ENCODE data around the gene DRD3. TPM values are rescaled to one million over a fixed set of nuclear protein-coding genes. Genes with fewer than 3 reads are reported as not detected.

The DRD3 gene
- total and polyA plus RNA-seq, 2 experiments from 2014 or later = 0.21 to 0.65 TPM

DNA sequence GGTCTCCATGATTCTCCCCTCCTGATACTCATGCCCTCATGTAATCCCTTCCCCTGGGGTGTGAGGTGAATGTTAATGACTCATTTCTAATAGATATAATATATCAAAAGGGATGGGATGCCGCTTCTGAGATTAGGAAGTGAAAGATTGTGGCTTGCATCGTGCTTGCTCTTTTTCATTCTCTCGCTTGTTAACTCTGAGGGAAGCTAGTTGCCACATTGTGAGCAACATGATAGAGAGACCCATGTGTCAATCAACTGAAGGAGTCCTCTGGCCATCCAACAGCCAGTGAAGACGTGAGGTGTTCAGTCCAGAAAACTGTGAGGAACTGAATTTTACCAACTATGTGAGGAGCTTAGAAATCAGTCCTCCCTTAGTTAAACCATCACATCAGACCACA, 28.9 kb upstream of the DRD3 start (continued):
- TF ChIP-seq, protein P1, sequence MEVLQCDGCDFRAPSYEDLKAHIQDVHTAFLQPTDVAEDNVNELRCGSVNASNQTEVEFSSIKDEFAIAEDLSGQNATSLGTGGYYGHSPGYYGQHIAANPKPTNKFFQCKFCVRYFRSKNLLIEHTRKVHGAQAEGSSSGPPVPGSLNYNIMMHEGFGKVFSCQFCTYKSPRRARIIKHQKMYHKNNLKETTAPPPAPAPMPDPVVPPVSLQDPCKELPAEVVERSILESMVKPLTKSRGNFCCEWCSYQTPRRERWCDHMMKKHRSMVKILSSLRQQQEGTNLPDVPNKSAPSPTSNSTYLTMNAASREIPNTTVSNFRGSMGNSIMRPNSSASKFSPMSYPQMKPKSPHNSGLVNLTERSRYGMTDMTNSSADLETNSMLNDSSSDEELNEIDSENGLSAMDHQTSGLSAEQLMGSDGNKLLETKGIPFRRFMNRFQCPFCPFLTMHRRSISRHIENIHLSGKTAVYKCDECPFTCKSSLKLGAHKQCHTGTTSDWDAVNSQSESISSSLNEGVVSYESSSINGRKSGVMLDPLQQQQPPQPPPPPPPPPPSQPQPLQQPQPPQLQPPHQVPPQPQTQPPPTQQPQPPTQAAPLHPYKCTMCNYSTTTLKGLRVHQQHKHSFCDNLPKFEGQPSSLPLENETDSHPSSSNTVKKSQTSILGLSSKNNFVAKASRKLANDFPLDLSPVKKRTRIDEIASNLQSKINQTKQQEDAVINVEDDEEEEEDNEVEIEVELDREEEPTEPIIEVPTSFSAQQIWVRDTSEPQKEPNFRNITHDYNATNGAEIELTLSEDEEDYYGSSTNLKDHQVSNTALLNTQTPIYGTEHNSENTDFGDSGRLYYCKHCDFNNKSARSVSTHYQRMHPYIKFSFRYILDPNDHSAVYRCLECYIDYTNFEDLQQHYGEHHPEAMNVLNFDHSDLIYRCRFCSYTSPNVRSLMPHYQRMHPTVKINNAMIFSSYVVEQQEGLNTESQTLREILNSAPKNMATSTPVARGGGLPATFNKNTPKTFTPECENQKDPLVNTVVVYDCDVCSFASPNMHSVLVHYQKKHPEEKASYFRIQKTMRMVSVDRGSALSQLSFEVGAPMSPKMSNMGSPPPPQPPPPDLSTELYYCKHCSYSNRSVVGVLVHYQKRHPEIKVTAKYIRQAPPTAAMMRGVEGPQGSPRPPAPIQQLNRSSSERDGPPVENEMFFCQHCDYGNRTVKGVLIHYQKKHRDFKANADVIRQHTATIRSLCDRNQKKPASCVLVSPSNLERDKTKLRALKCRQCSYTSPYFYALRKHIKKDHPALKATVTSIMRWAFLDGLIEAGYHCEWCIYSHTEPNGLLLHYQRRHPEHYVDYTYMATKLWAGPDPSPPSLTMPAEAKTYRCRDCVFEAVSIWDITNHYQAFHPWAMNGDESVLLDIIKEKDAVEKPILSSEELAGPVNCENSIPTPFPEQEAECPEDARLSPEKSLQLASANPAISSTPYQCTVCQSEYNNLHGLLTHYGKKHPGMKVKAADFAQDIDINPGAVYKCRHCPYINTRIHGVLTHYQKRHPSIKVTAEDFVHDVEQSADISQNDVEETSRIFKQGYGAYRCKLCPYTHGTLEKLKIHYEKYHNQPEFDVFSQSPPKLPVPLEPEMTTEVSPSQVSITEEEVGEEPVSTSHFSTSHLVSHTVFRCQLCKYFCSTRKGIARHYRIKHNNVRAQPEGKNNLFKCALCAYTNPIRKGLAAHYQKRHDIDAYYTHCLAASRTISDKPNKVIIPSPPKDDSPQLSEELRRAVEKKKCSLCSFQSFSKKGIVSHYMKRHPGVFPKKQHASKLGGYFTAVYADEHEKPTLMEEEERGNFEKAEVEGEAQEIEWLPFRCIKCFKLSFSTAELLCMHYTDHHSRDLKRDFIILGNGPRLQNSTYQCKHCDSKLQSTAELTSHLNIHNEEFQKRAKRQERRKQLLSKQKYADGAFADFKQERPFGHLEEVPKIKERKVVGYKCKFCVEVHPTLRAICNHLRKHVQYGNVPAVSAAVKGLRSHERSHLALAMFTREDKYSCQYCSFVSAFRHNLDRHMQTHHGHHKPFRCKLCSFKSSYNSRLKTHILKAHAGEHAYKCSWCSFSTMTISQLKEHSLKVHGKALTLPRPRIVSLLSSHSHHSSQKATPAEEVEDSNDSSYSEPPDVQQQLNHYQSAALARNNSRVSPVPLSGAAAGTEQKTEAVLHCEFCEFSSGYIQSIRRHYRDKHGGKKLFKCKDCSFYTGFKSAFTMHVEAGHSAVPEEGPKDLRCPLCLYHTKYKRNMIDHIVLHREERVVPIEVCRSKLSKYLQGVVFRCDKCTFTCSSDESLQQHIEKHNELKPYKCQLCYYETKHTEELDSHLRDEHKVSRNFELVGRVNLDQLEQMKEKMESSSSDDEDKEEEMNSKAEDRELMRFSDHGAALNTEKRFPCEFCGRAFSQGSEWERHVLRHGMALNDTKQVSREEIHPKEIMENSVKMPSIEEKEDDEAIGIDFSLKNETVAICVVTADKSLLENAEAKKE (CRISPR knock-in tag; IDR thresholded peaks at IDR 0.05) = no peak
- TF ChIP-seq POLR2AphosphoS5 (IDR thresholded peaks at IDR 0.05; ENCODE audit: low read depth) = no peak
- TF ChIP-seq, protein P2, sequence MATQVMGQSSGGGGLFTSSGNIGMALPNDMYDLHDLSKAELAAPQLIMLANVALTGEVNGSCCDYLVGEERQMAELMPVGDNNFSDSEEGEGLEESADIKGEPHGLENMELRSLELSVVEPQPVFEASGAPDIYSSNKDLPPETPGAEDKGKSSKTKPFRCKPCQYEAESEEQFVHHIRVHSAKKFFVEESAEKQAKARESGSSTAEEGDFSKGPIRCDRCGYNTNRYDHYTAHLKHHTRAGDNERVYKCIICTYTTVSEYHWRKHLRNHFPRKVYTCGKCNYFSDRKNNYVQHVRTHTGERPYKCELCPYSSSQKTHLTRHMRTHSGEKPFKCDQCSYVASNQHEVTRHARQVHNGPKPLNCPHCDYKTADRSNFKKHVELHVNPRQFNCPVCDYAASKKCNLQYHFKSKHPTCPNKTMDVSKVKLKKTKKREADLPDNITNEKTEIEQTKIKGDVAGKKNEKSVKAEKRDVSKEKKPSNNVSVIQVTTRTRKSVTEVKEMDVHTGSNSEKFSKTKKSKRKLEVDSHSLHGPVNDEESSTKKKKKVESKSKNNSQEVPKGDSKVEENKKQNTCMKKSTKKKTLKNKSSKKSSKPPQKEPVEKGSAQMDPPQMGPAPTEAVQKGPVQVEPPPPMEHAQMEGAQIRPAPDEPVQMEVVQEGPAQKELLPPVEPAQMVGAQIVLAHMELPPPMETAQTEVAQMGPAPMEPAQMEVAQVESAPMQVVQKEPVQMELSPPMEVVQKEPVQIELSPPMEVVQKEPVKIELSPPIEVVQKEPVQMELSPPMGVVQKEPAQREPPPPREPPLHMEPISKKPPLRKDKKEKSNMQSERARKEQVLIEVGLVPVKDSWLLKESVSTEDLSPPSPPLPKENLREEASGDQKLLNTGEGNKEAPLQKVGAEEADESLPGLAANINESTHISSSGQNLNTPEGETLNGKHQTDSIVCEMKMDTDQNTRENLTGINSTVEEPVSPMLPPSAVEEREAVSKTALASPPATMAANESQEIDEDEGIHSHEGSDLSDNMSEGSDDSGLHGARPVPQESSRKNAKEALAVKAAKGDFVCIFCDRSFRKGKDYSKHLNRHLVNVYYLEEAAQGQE (IDR thresholded peaks at IDR 0.05; ENCODE audit: unreplicated experiment) = no peak
- TF ChIP-seq JUNB (IDR thresholded peaks at IDR 0.05; ENCODE audit: unreplicated experiment) = no peak
- no peak for TF ChIP-seq EZH2 (IDR thresholded peaks at IDR 0.05; ENCODE audit: low read depth, unreplicated experiment)

DNA sequence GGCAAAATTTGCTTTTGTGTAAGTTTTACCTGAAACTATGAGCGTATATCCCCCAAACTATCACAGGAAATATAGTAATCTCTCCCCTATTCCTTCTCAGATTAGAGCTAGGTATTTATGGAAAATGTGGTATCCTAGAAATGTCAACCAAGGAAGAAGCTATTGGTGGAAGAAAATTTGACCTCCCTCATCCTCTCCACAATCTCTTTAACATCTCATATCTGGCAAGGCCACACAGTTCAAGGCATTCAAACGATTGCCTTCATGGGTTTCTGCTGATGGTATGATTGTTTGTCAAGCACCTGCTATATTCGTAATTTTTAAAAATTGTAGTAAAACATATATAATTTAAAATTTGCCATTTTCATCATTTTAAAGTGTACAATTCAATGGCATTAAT, 27.5 kb upstream of the DRD3 start:
- Histone ChIP-seq H3K27me3 (ENCODE audit: insufficient read depth) (no peaks in the 10 kb centered on the region), H2AFZ (no peak overlapping the region), H3K27ac (ENCODE audit: low read depth) (no peak overlapping the region), H3K4me3 (no peak overlapping the region), H3K9me2 (ENCODE audit: insufficient read depth) (peaks cover 16% of the 10 kb centered on the region), H3K4me2 (no peak overlapping the region), H4K20me1 (replicated peaks; ENCODE audit: insufficient read depth) (no peaks in the 10 kb centered on the region), H3K36me3 (ENCODE audit: insufficient read depth) (no peaks in the 10 kb centered on the region), H3K79me2 (replicated peaks; ENCODE audit: insufficient read depth) (no peaks in the 10 kb centered on the region), H3K4me1 (ENCODE audit: insufficient read depth) (peaks cover 4% of the 10 kb centered on the region; the same call in 1 of the 2 replicates), H3F3A (replicated peaks; ENCODE audit: low read depth) (no peaks in the 10 kb centered on the region)
- TF ChIP-seq POLR2AphosphoS5 (IDR thresholded peaks at IDR 0.05; ENCODE audit: low read depth) (no peak), STAT1 (IDR thresholded peaks at IDR 0.05; ENCODE audit: unreplicated experiment) (no peak), CREB1 (CRISPR knock-in tag; IDR thresholded peaks at IDR 0.05; ENCODE audit: low read depth) (no peak), ZNF331 (CRISPR knock-in tag; IDR thresholded peaks at IDR 0.05; ENCODE audit: low read depth) (no peak)
- peaks cover 6% of the 10 kb centered on the region; the same call in 2 of the 3 replicates for H3K4me1 Mint-ChIP-seq
- H3K36me3 Mint-ChIP-seq (ENCODE audit: low read depth) = no peaks in the 10 kb centered on the region
- H3K9me3 Mint-ChIP-seq = peaks cover 6% of the 10 kb centered on the region; the same call in 1 of the 3 replicates
- H3K4me3 Mint-ChIP-seq = no peak overlapping the region
- no peaks in the 10 kb centered on the region for H3K27me3 Mint-ChIP-seq (ENCODE audit: insufficient read depth, low read depth, poor library complexity)
- no peak for DNase-seq (ENCODE audit: low spot score)
- no peak overlapping the region for H3K27ac Mint-ChIP-seq
- ATAC-seq = no peak
